SU-DHL-6 (cell line): ENCODE data around the gene SPECC1.

Experiments
- EZH2phosphoT487 ChIP-seq: fragments of 200-600 bp; sonication (generic), shearing (Covaris generic); conservative IDR thresholded peaks from 2 replicates; pipeline ENCODE4 v1.6.1; 2018; ENCODE audit warnings: mild to moderate bottlenecking, antibody characterized with exemption, low read length, moderate library complexity, mixed read lengths
- TF ChIP-seq, protein P1 (sequence below): fragments of 200-600 bp; sonication (generic); IDR thresholded peaks from one replicate; pipeline ENCODE4 v1.5.1; 2017; ENCODE audit warnings: antibody characterized with exemption, mild to moderate bottlenecking, low read length, moderate library complexity; ENCODE audit not compliant: insufficient read depth, poor library complexity, severe bottlenecking

DNA sequence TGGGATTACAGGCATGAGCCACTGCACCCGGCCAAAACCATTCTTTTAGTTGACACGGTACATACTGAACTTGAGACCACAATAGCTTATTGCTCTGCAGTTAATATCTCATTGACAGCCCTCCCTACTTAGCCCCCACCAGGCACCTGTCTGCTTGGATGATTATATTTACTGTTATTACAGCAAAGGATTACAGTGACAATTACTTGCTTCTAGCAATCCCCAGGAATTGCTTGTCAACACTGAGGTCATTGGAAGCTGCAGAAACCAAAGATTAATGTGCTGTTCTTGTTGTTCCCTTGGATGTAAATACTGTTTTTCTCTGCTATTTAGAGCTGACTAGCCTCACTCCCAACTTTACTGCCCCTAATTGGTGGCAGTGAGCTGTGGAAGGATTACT is 247.0 kb downstream of the SPECC1 start:
- TF ChIP-seq, protein P1, sequence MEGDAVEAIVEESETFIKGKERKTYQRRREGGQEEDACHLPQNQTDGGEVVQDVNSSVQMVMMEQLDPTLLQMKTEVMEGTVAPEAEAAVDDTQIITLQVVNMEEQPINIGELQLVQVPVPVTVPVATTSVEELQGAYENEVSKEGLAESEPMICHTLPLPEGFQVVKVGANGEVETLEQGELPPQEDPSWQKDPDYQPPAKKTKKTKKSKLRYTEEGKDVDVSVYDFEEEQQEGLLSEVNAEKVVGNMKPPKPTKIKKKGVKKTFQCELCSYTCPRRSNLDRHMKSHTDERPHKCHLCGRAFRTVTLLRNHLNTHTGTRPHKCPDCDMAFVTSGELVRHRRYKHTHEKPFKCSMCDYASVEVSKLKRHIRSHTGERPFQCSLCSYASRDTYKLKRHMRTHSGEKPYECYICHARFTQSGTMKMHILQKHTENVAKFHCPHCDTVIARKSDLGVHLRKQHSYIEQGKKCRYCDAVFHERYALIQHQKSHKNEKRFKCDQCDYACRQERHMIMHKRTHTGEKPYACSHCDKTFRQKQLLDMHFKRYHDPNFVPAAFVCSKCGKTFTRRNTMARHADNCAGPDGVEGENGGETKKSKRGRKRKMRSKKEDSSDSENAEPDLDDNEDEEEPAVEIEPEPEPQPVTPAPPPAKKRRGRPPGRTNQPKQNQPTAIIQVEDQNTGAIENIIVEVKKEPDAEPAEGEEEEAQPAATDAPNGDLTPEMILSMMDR, result no peak
- TF ChIP-seq EZH2phosphoT487, result no peak
